Fibroblast of the conjunctiva (primary cell): ENCODE data around the gene DDA1.
"Not testable (repeated sequence)": the region's sequence is repeated elsewhere in the genome, so short reads cannot be mapped to it uniquely, and the experiment has no call there.

Experiments
- DNase-seq: peaks from one replicate; pipeline ENCODE4 v3.0.0-alpha.2; 2010; ENCODE audit warnings: low read depth

DDA1 gene

DNA sequence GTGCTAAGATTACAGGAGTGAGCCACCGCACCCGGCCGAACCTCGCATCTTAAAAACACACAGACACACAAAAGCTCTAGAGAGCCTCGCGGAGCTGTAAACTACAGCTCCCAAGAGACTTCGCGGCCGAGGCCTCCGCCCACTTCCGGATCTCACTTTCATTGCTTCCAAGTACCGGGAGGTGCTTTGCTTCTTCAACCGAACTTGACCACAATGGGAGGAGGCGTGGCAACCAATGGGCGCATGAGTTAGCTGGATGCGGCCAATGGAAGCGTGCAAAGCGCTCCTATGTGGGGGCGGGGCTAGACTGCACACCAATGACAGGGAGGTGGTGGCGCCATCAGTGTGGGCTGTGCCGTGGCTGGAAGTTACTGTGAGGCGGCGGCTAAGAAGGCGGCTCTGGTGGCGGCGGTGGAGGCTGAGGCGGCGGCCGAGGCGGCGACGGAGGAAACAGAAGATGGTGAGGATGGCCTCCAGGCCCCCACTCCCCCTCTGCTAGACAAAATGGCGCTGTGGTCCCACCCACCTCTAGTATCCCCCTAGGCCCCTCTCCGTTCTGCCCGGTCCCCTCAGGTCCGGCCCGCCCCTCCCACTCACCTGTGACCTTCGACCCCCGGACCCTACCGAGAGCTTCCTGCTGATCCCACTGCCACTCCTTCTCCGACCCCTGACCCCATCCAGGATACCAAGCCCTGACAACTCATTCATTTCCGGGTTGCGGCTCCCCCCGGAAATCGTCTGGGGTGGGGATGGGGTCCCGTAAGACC, at the start of gene DDA1:
TSS of gene DDA1 (plus strand) at position 366 of the 767 bp plus-strand sequence. CDS start at position 458, 92 bp downstream.
- peak; percentile 100 for DNase-seq

DNA sequence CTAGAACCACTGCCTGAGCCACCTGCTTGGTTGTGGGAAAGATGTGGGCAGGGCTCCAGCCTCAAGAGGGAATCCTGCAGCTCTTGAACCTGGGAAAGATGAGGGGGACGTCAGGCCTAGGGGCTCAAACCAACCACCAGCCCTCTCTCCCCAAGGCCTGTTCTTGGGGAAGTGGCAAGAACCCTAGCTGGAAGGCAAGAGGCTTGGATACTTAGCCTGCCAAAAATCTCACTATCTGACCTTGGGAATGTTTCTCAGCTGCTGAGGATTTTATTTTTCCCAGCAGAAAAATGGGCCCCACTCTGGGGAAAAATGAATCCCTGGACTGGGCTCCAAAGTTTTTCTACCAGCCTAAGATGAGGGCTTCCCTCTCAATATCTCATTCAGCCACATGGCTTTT, 49.4 kb upstream of the DDA1 start:
- DNase-seq = no peak

GRCh38 chr19:17260842-17261325, 48.5 kb upstream of the DDA1 start:
- peak; percentile 38 for DNase-seq

DNA sequence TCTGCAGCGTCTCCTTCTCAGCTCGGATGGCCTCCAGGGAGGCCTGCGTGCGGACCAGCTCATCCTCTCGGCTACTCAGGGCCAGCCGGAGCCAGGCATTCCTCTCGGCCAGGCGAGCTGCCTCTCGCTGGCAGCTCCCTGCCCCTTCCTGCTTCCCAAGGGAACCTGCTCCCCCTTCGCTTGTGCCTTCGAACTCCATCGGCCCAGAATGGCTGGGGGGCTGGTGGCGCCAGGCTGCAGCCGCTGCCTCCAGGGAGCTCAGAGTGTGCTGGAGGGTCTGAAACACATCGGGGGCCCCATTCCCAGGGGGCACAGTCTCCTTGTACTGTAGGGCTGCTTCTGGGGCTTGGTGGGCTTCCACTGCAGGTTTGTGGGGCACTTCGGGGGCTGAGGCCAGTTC, 46.8 kb upstream of the DDA1 start:
- DNase-seq = no peak

GRCh38 chr19:17263712-17264640, 45.4 kb upstream of the DDA1 start:
- no peak for DNase-seq

GRCh38 chr19:17264641-17264979, 44.8 kb upstream of the DDA1 start, which contains the start of gene USHBP1:
TSS of gene USHBP1 (minus strand) at chr19:17264745. CDS start at chr19:17264299, 446 bp downstream.
- DNase-seq = no peak

- DNase-seq = no peak
These were observed 43.3 kb upstream of the DDA1 start for GRCh38 chr19:17266026-17266425.

DNA sequence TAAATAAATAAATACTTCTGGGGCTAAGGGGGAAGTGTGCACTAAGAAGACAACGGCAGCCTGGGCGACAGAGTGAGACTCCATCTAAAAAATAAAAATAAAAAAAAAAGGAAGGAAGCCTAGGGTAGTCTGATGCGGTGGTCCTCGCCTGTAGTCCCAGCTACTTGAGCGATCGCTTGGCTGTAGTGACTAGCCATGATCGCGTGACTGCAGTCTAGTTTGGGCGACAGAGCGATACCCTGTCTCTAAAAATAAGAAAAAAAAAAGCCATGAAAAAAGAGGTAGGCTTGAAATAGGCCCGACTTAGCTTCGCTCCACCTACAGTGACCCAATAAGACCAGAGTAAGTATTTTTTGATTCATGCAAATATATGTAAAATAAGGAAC, 42.8 kb upstream of the DDA1 start:
- no peak for DNase-seq

- DNase-seq = peak; percentile 99
These were observed 42.2 kb upstream of the DDA1 start, which contains the start of gene BABAM1 for GRCh38 chr19:17266975-17267788. TSS of gene BABAM1 (plus strand) at chr19:17267443. CDS start at chr19:17268807, 1,364 bp downstream.

DNA sequence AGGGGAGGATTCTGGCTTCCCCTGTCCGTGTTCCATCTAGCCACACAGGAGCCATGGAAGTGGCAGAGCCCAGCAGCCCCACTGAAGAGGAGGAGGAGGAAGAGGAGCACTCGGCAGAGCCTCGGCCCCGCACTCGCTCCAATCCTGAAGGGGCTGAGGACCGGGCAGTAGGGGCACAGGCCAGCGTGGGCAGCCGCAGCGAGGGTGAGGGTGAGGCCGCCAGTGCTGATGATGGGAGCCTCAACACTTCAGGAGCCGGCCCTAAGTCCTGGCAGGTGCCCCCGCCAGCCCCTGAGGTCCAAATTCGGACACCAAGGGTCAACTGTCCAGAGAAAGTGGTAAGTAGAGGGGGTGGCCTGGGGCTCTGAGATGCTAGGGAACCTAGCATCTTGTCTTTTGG, 40.6 kb upstream of the DDA1 start:
- DNase-seq = no peak

DNA sequence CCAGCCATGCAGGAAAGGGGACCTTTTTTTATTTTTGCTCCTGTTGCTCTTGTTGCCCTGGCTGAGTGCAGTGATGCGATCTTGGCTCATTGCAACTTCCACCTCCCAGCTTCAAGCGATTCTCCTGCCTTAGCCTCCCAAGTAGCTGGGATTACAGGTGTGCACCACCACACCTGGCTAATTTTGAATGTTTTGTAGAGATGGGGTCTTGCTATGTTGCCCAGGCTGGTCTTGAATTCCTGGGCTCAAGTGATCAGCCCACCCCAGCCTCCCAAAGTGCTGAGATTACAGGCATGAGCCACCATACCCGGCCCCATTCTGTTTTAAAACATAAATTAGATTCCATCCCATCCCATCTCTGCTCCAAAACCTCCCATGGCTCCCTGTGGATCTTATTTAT, 34.5 kb upstream of the DDA1 start:
- not testable (repeated sequence) for DNase-seq

- no peak for DNase-seq
These were observed 33.8 kb upstream of the DDA1 start for GRCh38 chr19:17275441-17276175.

GRCh38 chr19:17279436-17279835, 29.9 kb upstream of the DDA1 start:
- DNase-seq = no peak

GRCh38 chr19:17281391-17282304, 27.7 kb upstream of the DDA1 start, which contains the start of gene ANKLE1:
TSS of gene ANKLE1 (plus strand) at chr19:17281901. CDS start at chr19:17281921, 20 bp downstream.
- no peak for DNase-seq

DNA sequence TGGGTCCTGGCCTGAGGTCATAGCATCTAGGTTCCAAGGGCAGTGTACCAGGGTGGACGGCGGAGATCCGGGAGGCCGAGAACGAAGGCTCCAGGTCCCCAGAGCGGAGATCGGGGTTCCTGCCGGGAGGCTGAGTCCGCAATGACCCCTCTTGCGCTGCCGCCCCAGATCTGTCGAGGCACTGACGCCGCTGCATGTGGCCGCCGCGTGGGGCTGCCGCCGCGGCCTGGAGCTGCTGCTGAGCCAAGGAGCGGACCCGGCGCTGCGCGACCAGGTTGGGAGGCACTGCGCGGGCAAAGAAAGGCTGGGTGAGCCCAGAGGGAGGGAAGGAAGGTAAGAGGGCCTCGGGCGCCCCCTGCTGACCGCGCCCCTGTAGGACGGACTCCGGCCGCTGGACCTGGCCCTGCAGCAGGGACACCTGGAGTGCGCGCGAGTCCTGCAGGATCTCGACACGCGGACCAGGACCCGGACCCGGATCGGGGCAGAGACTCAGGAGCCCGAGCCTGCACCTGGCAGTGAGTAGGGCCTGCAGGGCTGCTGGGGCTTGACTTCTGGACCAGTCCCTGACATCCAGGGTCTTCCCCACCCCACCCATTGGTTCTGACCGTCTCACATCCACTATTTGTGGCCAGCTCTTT, 26.8 kb upstream of the DDA1 start:
- DNase-seq = peak; percentile 49

DNA sequence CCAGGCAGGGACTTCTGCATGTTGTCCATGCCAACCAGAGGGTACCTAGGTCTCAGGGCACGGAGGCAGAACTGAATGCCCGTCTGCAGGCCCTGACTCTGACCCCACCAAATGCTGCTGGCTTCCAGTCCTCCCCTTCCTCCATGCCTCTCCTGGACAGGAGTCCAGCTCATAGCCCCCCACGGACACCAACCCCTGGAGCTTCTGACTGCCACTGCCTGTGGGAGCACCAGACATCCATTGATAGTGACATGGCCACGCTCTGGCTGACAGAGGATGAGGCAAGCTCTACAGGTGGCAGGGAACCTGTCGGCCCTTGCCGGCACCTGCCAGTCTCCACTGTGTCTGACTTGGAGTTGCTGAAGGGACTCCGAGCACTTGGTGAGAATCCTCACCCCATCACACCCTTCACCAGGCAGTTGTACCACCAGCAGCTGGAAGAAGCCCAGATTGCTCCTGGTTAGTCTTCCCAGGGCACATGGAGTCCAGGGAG, 25.8 kb upstream of the DDA1 start:
- DNase-seq = no peak

- DNase-seq = no peak
These were observed 23.8 kb upstream of the DDA1 start for GRCh38 chr19:17285415-17286135.

DNA sequence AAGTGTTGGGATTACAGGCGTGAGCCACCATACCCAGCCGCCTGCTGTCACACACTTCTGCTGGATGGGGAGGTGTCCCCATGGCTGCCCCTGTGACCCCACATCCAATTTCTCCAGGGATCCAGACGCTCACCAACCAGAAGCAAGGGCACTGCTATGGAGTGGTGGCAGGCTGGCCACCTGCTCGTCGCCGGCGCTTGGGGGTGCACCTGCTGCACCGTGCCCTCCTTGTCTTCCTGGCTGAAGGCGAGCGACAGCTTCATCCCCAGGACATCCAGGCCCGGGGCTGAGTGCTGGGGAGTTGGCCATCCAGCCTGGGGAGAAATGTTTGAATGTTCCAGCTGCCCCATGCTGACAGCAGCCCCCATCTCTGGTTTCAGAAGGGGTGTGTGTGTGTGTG, 23.1 kb upstream of the DDA1 start:
- DNase-seq = no peak

GRCh38 chr19:17286752-17287151, 22.6 kb upstream of the DDA1 start:
- no peak for DNase-seq
